ENCODE results near the gene HS6ST1. TPM values are rescaled to one million over a fixed set of nuclear protein-coding genes. Genes with fewer than 3 reads are reported as not detected.

Gene HS6ST1
- polyA plus RNA-seq, 1 donor (not counting 4 experiments of a cell fraction or from before 2014, with no cell fraction given), result 6.3 TPM

- FAIRE-seq, result no peak
- Histone ChIP-seq H3K27me3 (ENCODE audit: control insufficient read depth, extremely low read depth, insufficient read depth, low read length) (no peaks in the 10 kb centered on the region), H3K9me1 (ENCODE audit: control insufficient read depth, extremely low read depth, insufficient read depth, low read length) (no peaks in the 10 kb centered on the region), H2AFZ (ENCODE audit: control insufficient read depth, low read length) (no peak overlapping the region), H3K4me1 (ENCODE audit: control insufficient read depth, extremely low read depth, insufficient read depth, low read length) (no peaks in the 10 kb centered on the region), H3K9ac (ENCODE audit: control insufficient read depth, extremely low read depth, insufficient read depth, low read length) (no peak overlapping the region), H3K36me3 (ENCODE audit: control insufficient read depth in 2 of 2, extremely low read depth in 1 of 2, insufficient read depth in 2 of 2, low read length in 2 of 2) (peaks cover 3 to 8% of the 10 kb centered on the region in 2 experiments), H3K4me2 (ENCODE audit: control insufficient read depth, extremely low read depth, insufficient read depth, low read depth, low read length) (no peak overlapping the region), H3K79me2 (ENCODE audit: control insufficient read depth, insufficient read depth, low read length) (peaks cover 6% of the 10 kb centered on the region), H3K4me3 (ENCODE audit: control insufficient read depth in 2 of 3, extremely low read depth in 1 of 3, insufficient read depth in 2 of 3, low read depth in 1 of 3, low read length in 3 of 3) (no peak overlapping the region), H3K27ac (ENCODE audit: control insufficient read depth, insufficient read depth, low read length) (no peak overlapping the region), H4K20me1 (ENCODE audit: control insufficient read depth, extremely low read depth, insufficient read depth, low read length) (peaks cover 3% of the 10 kb centered on the region), H3K9me3 (ENCODE audit: control insufficient read depth, low read depth, low read length) (peaks cover 5% of the 10 kb centered on the region)
- TF ChIP-seq EZH2 (IDR thresholded peaks at IDR 0.05; ENCODE audit: low read length), result no peak
- TF ChIP-seq, protein P1, sequence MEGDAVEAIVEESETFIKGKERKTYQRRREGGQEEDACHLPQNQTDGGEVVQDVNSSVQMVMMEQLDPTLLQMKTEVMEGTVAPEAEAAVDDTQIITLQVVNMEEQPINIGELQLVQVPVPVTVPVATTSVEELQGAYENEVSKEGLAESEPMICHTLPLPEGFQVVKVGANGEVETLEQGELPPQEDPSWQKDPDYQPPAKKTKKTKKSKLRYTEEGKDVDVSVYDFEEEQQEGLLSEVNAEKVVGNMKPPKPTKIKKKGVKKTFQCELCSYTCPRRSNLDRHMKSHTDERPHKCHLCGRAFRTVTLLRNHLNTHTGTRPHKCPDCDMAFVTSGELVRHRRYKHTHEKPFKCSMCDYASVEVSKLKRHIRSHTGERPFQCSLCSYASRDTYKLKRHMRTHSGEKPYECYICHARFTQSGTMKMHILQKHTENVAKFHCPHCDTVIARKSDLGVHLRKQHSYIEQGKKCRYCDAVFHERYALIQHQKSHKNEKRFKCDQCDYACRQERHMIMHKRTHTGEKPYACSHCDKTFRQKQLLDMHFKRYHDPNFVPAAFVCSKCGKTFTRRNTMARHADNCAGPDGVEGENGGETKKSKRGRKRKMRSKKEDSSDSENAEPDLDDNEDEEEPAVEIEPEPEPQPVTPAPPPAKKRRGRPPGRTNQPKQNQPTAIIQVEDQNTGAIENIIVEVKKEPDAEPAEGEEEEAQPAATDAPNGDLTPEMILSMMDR (optimal IDR thresholded peaks at IDR 0.05 in 1 of 3, IDR thresholded peaks at IDR 0.05 in 1 of 3, conservative IDR thresholded peaks at IDR 0.05 in 1 of 3; ENCODE audit: extremely low read depth in 1 of 3, insufficient read depth in 2 of 3, low read length in 3 of 3), result no peak
- dilution Hi-C loops (cut with MboI; ENCODE audit: extremely low pct_ligation_motif_present, low sequenced_read_pairs), result no loop called here
- no peak for DNase-seq (ENCODE audit: low read depth, low spot score)
These were observed 40.5 kb downstream of the HS6ST1 start for GRCh38 chr2:128277961-128278681.

- H2AFZ ChIP-seq (ENCODE audit: control insufficient read depth, low read length), result no peak overlapping the region
- H4K20me1 ChIP-seq (ENCODE audit: control insufficient read depth, extremely low read depth, insufficient read depth, low read length), result peaks cover 3% of the 10 kb centered on the region
- no peak overlapping the region for H3K9ac ChIP-seq (ENCODE audit: control insufficient read depth, extremely low read depth, insufficient read depth, low read length)
- dilution Hi-C loops (cut with MboI; ENCODE audit: extremely low pct_ligation_motif_present, low sequenced_read_pairs), result no loop called here
- H3K27me3 ChIP-seq (ENCODE audit: control insufficient read depth, extremely low read depth, insufficient read depth, low read length), result no peaks in the 10 kb centered on the region
- H3K9me1 ChIP-seq (ENCODE audit: control insufficient read depth, extremely low read depth, insufficient read depth, low read length), result no peaks in the 10 kb centered on the region
- TF ChIP-seq, protein P1 (optimal IDR thresholded peaks at IDR 0.05 in 1 of 3, IDR thresholded peaks at IDR 0.05 in 1 of 3, conservative IDR thresholded peaks at IDR 0.05 in 1 of 3; ENCODE audit: extremely low read depth in 1 of 3, insufficient read depth in 2 of 3, low read length in 3 of 3), result no peak
- TF ChIP-seq EZH2 (IDR thresholded peaks at IDR 0.05; ENCODE audit: low read length), result no peak
- DNase-seq (ENCODE audit: low read depth, low spot score) (no peak), FAIRE-seq (no peak)
- no peak overlapping the region for H3K4me3 ChIP-seq (ENCODE audit: control insufficient read depth in 2 of 3, extremely low read depth in 1 of 3, insufficient read depth in 2 of 3, low read depth in 1 of 3, low read length in 3 of 3)
- H3K4me1 ChIP-seq (ENCODE audit: control insufficient read depth, extremely low read depth, insufficient read depth, low read length), result no peaks in the 10 kb centered on the region
- H3K4me2 ChIP-seq (ENCODE audit: control insufficient read depth, extremely low read depth, insufficient read depth, low read depth, low read length), result no peak overlapping the region
- no peak overlapping the region for H3K27ac ChIP-seq (ENCODE audit: control insufficient read depth, insufficient read depth, low read length)
- peaks cover 3 to 9% of the 10 kb centered on the region in 2 experiments for H3K36me3 ChIP-seq (ENCODE audit: control insufficient read depth in 2 of 2, extremely low read depth in 1 of 2, insufficient read depth in 2 of 2, low read length in 2 of 2)
- peaks cover 6% of the 10 kb centered on the region for H3K79me2 ChIP-seq (ENCODE audit: control insufficient read depth, insufficient read depth, low read length)
- peaks cover 5% of the 10 kb centered on the region for H3K9me3 ChIP-seq (ENCODE audit: control insufficient read depth, low read depth, low read length)
These were observed 41.6 kb downstream of the HS6ST1 start for GRCh38 chr2:128276878-128277675.
